Stimulated activated CD4-positive, alpha-beta T cell treated with anti-CD3 and anti-CD28 coated beads, Interleukin-4, amount 100 ng/mL, for 4 hours (primary cell): ENCODE data around the gene GLA.
A peak's percentile ranks its signal among the peaks of the same experiment; 100 is the strongest.

ENCODE experiments used
- DNase-seq, 2 experiments: peaks; one replicate each; pipeline ENCODE4 v3.0.0-alpha.2; 2020

GLA gene

DNA sequence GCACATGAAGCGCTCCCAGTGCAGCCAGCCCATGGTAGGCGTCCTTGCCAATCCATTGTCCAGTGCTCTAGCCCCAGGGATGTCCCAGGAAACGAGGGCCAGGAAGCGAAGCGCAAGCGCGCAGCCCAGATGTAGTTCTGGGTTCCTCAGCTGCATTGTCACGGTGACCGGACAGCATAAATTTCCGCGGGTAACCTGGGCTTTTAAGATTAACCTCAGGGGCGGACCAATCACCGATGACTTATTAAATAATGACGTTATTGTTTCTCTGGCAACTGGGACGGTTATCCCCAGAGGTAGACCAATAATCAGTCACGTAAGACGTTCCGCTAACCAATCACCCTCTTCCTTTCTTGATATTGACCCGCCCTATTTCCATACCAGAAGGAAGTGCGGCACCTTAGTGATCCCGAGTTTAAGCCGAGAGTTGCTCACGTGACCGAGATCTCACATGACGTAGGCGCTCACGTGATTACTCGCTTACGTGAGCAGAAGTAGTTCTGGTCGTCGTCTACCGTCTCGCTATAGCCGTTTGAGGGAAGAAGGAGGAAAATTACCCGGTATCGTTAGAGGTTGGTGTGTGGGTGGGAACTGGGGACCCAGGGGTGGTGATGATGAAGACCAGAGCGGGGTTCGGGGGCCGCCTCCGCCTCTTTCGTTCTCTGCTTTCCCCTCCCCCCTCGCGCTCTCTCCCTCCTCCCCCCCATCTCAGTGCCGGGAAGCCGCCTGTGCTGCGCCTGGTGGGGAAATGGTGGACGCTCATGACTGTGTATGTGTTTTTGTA, at the start of gene GLA, which contains the start of gene HNRNPH2:
TSS of gene GLA (minus strand) at position 178 of the 784 bp plus-strand sequence. CDS start at position 156, 22 bp downstream.
TSS of gene HNRNPH2 (plus strand) at position 475 of the 784 bp plus-strand sequence. CDS start 3,767 bp downstream, outside the sequence.
- DNase-seq, result peak; percentile 72 to 91

DNA sequence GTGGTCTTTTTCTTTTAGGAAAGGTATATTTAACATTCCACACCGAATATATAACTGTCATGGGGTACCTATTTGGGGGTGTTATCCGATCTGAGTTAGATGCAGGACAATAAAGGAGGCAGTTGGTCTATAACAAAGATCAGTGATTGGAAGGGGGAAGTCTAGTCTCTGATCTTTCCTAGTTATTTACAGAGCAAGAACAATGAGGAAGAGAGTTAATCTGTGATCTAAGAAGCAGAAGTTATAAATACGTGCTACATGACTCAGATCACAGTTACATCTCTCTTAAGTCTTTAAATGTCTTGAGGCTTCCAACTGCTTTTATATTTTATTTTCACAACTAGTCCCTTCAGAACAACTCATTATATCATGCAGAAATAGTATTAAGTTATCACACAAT, 44.3 kb upstream of the GLA start:
- no peak for DNase-seq

DNA sequence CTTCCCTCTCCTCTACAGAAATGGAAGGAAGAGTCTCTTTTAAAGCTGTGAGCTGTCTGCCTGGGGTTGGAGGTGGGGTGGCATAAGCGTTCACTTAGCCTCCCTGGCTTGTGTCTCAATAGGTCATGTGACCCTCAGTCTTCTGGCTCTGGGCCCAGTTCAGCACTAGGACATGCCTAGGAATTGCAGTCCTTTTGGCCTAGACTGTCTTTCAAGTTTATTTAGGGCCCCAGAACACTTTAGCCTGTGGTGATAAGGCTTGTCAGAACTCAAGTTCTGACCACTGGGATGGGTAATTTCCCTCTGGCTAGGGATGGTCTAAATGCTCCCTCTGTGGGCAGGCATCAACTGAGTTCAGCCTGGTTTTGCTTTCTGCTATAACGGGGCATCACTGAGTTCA, 43.2 kb upstream of the GLA start:
- no peak for DNase-seq

- no peak for DNase-seq
Measured at GRCh38 chrX:101450085-101450484, 42.4 kb upstream of the GLA start.

DNA sequence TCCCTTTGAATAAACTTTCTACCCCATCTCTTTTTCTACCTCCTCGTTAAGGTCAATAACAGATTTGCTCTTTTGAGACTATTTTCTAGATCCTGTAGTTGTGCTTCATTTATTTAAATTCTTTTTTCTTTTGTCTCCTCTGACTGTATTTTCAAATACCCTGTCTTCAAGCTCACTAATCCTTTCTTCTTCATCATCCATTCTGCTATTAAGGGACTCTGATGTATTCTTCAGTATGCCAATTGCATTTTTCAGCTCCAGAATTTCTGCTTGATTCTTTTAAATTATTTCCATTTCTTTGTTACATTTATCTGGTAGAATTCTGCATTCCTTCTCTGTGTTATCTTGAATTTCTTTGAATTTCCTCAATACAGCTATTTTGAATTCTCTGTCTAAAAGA, 41.6 kb upstream of the GLA start:
- DNase-seq, result no peak

GRCh38 chrX:101442085-101442484, 34.4 kb upstream of the GLA start:
- DNase-seq, result no peak

DNA sequence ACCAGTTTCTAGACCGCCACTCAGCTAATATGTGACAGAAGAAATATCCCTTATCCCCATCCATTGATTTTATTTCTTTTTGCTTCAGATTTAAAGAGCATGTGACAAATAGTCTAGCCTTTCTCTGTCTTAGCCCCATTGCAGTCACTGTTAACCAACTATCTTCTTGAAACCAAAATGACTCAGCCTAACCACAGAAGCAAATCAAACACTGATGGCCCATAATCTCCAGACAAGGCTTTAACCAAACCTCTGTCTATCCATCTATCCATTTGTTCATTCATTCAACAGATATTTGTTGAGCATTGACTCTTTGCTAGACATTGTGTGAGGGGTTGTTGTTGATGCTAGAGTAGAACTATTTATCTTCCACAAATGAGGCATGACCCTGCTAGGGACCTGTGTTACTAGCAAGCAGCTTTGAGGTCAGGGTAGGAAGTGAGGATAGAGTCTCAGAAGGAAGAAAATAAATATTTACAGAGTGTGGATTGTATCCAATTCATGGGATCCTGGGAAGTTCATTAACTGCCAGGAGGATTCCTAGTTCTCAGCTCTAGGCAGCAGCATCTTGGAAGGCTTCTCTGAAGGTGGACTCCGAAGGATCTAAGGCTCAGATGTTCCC, 22.8 kb upstream of the GLA start:
- no peak for DNase-seq

GRCh38 chrX:101429934-101430333, 22.2 kb upstream of the GLA start:
- DNase-seq, result no peak

GRCh38 chrX:101427954-101428353, 20.2 kb upstream of the GLA start:
- no peak for DNase-seq

DNA sequence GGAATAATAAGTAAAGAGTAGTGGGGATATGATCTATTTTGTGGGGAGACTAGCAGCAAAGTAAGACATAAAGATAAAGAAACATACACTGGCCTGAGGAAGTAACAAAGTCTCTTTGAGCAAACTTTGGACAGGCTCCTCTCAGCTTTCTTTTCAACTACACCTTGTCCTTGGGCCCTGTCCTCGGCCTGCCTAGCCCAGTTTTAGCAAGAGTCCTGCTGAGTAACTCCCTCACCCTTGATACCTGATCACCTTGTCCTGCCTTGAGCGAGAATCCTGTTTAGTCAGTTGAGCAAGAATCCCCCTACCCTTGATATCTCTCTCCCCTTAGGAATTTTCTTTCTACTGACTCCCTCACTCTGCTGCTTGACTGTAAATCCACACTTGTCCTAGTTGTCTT, 11.8 kb upstream of the GLA start:
- DNase-seq, result no peak

DNA sequence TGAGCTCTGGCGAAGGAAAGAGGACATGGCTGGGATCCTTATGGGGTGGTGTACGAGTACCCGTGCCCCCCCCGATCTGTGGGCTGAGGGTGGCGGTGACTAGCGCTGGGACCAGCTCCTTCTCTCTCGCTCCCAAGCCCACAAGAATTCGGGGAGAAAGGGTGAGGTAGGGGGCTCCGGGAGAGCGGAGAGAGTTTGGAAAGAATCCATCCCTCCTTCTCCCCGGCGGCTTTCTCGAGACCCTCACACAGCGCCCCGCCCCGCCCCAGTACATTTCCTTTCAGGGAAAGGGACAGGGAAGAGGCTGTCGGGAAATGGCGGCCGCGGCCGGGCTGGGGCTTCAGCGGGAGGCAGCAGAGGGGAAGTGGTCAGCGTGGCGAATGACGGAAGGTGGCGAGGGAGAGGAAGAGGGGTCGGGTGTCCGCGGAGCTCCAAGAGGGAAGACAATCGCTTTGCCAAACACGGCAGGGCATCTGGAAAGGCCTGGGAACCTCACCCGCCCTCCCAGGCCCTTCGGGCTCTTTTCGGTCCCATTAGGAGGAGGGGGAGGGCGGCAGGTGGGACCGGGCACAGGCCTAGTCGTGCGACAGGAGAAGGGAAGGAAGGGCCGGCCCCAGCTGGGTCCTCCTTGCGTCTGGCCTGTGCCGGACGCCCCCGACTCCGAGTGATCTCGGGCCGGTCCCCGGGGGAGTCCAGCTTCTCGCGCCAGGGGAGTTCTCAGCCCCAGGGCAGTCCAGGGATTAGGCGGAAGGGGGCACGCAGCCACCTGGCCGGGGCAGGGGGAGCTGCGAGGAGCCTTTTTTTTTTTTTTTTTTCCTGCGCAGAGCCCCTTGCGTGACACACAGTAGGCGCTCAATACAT, 10.5 kb upstream of the GLA start:
- DNase-seq, result peak; percentile 2 to 39

GRCh38 chrX:101417190-101417589, 9.5 kb upstream of the GLA start:
- DNase-seq, result no peak

DNA sequence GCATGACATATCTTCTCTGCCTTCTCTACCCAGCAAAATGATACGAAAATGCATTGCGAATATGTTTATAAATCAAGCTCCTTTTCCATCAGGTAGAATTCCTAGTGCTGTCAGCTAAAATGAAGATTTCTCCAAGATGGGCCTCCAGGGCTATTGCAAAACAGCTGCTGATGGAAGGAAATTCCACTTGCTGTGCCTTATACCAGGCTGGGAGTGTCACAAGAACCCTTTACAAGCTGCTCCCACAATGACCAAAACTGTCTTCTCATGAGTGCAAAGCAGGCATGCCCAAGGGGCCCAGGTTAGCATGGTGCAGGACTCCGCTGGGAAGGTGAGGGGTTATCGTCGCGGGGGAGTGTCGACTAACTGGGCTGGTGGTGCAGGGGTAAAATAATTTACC, 9.0 kb upstream of the GLA start:
- no peak for DNase-seq

DNA sequence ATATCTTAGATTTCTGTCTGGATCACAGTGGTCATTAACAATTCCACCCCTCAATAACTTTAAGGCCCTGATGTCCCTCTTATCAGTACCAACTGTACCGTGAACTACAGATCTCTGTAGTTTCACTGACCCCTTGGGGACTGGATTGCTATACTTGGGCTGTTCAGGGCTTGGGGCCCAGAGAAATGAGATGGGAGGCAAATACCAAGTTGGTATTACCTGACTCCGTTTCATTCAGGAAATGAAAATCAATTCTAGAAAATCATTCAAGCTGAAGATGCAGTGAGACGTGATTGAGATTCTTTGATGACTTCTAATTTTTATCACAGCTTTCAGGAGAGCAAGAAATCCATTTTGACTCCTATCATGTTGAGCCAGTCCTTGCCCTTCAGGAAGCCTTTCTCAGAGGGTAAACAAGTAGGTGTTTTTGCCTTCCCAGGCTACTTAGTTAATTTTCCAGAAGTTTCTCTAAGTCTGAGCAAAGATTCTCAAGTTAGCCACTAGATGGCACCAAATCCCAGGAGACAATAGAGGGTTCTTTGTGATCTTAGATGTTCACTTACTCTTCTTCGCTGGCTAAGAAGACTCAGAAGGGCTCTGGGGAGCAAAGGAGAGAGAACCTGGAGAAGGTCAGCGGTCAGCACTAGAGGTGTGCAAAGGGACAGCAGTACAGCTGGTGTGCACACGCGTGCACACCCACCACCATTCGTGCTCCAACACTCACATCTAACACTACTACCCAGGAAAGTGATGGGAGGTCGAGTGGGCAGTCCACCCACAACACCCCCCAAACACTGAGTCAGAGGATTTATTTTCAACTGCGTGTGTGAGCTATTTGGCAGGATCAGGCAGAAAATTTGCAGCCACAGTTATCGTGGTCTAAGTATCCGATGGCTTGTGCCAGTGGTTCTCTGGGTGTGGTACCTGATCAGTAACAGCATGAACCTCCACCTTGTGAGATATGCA, 7.7 kb upstream of the GLA start:
- DNase-seq, result peak in 1 of 2 experiments; percentile 18

DNA sequence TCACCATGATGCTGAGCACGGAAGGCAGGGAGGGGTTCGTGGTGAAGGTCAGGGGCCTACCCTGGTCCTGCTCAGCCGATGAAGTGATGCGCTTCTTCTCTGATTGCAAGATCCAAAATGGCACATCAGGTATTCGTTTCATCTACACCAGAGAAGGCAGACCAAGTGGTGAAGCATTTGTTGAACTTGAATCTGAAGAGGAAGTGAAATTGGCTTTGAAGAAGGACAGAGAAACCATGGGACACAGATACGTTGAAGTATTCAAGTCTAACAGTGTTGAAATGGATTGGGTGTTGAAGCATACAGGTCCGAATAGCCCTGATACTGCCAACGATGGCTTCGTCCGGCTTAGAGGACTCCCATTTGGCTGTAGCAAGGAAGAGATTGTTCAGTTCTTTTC, 4.3 kb upstream of the GLA start:
- DNase-seq, result no peak

GRCh38 chrX:101410461-101410860, 2.7 kb upstream of the GLA start:
- no peak for DNase-seq

- no peak for DNase-seq
Measured at GRCh38 chrX:101409043-101409442, 1.3 kb upstream of the GLA start.

GRCh38 chrX:101408532-101408841, 762 bp upstream of the GLA start:
- no peak for DNase-seq

DNA sequence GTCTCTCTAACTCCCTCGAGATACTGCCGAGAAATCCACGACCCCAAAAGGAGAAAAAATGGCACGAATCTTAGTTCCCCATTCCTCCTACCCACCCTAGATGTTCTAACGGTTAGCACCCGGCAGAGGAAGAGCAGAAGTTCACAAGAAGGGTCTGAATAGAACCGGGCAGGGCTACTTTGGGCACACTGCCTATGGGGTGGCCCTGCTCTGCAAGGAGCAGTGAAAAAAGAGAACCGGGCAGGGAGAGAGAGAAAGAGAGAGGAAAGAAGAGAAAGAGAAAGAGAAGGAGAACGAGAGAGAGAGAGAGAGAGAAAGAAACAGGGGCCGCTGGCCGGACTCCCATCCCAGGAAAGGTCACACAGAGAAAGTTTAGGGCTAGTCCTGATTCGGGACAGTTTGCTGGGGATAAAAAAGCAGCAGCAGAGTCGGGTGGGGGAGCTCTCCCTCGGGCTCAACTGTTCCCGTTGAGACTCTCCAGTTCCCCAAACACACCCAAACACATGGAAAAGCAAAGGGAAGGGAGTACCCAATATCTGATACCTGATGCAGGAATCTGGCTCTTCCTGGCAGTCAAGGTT, 468 bp downstream of the GLA start:
- no peak for DNase-seq

DNA sequence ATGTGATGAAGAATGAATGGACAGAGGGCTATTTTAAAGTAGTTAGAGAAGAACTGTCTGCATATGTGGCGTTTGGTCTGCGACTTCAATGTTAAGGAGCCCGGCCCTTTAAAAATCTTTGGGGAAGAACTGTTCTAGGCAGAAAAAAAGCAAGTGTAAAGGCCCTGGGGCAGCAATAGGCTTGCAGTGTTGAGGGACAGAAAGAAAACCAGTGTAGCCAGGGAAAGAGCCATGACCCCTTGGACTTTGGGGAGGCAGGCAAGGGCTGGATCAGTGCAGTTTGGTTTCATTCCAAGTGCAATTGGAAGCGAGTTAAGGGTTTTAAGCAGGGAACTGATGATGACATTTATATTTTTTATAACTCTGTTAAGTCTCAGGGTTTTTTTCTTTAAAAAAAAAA, 7.9 kb downstream of the GLA start:
- DNase-seq, result no peak

GRCh38 chrX:101398694-101399093, 9.0 kb downstream of the GLA start:
- DNase-seq, result no peak

DNA sequence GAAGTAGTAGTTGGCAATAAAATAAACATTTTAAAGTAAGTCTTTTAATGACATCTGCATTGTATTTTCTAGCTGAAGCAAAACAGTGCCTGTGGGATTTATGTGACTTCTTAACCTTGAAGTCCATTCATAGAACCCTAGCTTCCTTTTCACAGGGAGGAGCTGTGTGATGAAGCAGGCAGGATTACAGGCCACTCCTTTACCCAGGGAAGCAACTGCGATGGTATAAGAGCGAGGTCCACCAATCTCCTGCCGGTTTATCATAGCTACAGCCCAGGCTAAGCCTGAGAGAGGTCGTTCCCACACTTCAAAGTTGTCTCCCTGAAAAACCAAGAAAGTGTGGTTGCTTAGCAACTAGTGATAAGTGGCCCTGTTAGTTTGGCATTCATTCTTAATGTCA, 9.9 kb downstream of the GLA start:
- DNase-seq, result no peak
